Lower lobe of right lung (tissue), 2 donors: ENCODE data around the gene FOXJ1. TPM values are rescaled to one million over a fixed set of nuclear protein-coding genes. Genes with fewer than 3 reads are reported as not detected.

Experiments
- ATAC-seq, 2 donors: fragments of 200-7000 bp; cut with Tn5 transposase; one replicate each; pipeline ENCODE4 v1.9.1; 2020 to 2022; ENCODE audit warnings: mild to moderate bottlenecking in 2 of 2, moderate library complexity in 2 of 2
- DNase-seq: peaks from one replicate; pipeline ENCODE4 v3.0.0-alpha.2; 2020
- H3K27ac ChIP-seq: fragments of 200-600 bp; one replicate; pipeline ENCODE4 v1.8.0; 2022
- H3K27me3 ChIP-seq: fragments of 200-600 bp; one replicate; pipeline ENCODE4 v1.8.0; 2022; ENCODE audit warnings: low read depth
- H3K36me3 ChIP-seq: fragments of 200-600 bp; one replicate; pipeline ENCODE4 v1.8.0; 2022; ENCODE audit warnings: mild to moderate bottlenecking
- H3K4me1 ChIP-seq: fragments of 200-600 bp; one replicate; pipeline ENCODE4 v1.8.0; 2022
- H3K4me3 ChIP-seq: fragments of 200-600 bp; one replicate; pipeline ENCODE4 v1.8.0; 2022; ENCODE audit warnings: mild to moderate bottlenecking
- H3K9me3 ChIP-seq: fragments of 200-600 bp; one replicate; pipeline ENCODE4 v1.8.0; 2022
- CTCF ChIP-seq: fragments of 200-600 bp; IDR thresholded peaks from one replicate; pipeline ENCODE4 v1.8.0; 2022; ENCODE audit warnings: antibody characterized with exemption, mild to moderate bottlenecking
- intact Hi-C: fragments of 100-400 bp; cut with DNase I; formaldehyde crosslinking; loops from one replicate; pipeline ENCODE4 v1.11.0; 2022
- total RNA-seq: library from RNA; stranded (reverse); fragmentation: NEBNext Ultra II Directional; extraction: Animal tissue kit (Norgen Biotek cat#: 25700); gene quantifications from one replicate; pipeline ENCODE4 v1.2.1, GENCODE V29; 2021
- donor health status: DM: no; HTN: yes; CAD: no; lungs with severe emphysema.

Gene FOXJ1
- total RNA-seq, 1 donor from 2014 or later, result 21.5 TPM

DNA sequence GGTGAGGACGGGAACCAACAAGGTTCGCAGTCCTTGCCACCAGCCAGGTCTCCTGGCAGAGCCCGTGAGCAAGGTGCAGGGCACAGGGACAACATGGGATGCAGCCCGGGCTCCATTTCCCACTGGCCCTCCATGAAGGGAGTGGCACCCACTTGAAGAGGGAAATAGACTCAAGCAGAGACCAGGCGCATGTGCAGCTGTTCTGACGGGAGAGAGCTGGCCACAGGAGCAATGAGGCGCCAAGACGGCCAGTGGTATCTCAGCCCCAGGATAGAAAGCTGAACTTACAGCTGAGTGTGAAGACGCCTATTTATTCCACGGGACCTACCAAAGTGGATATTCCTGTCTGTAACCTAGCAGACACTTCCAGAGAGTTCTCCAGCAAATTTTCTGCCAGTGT, 8.2 kb upstream of the FOXJ1 start:
- H3K36me3 ChIP-seq, result no peaks in the 10 kb centered on the region
- no peaks in the 10 kb centered on the region for H3K9me3 ChIP-seq
- no peak overlapping the region for H3K27ac ChIP-seq
- DNase-seq (no peak), ATAC-seq (no peak)
- intact Hi-C loops, result no loop called here
- no peak for TF ChIP-seq CTCF
- H3K4me1 ChIP-seq, result peaks cover 27% of the 10 kb centered on the region
- no peak overlapping the region for H3K4me3 ChIP-seq
- no peaks in the 10 kb centered on the region for H3K27me3 ChIP-seq

- no peaks in the 10 kb centered on the region for H3K27me3 ChIP-seq
- peaks cover 36% of the 10 kb centered on the region for H3K4me1 ChIP-seq
- H3K36me3 ChIP-seq, result no peaks in the 10 kb centered on the region
- no peak overlapping the region for H3K27ac ChIP-seq
- no peaks in the 10 kb centered on the region for H3K9me3 ChIP-seq
- DNase-seq (no peak), ATAC-seq (no peak)
- peak; percentile 2 for TF ChIP-seq CTCF
- intact Hi-C loops, result no loop called here
- no peak overlapping the region for H3K4me3 ChIP-seq
These were observed 6.9 kb upstream of the FOXJ1 start for GRCh38 chr17:76148015-76148326.

GRCh38 chr17:76147211-76148014, 6.4 kb upstream of the FOXJ1 start:
- ATAC-seq (no peak), DNase-seq (no peak)
- no peaks in the 10 kb centered on the region for H3K27me3 ChIP-seq
- peak; percentile 59 for TF ChIP-seq CTCF
- H3K9me3 ChIP-seq, result no peaks in the 10 kb centered on the region
- H3K27ac ChIP-seq, result no peak overlapping the region
- H3K4me3 ChIP-seq, result no peak overlapping the region
- intact Hi-C loops, result no loop called here
- peaks cover 37% of the 10 kb centered on the region for H3K4me1 ChIP-seq
- H3K36me3 ChIP-seq, result no peaks in the 10 kb centered on the region

GRCh38 chr17:76146053-76146851, 5.2 kb upstream of the FOXJ1 start:
- Histone ChIP-seq H3K27ac (peak overlapping the region; percentile 76), H3K4me1 (peaks cover 47% of the 10 kb centered on the region), H3K9me3 (no peaks in the 10 kb centered on the region), H3K4me3 (no peak overlapping the region), H3K27me3 (no peaks in the 10 kb centered on the region), H3K36me3 (no peaks in the 10 kb centered on the region)
- ATAC-seq (no peak), DNase-seq (no peak)
- intact Hi-C loops, result no loop called here
- TF ChIP-seq CTCF, result no peak

DNA sequence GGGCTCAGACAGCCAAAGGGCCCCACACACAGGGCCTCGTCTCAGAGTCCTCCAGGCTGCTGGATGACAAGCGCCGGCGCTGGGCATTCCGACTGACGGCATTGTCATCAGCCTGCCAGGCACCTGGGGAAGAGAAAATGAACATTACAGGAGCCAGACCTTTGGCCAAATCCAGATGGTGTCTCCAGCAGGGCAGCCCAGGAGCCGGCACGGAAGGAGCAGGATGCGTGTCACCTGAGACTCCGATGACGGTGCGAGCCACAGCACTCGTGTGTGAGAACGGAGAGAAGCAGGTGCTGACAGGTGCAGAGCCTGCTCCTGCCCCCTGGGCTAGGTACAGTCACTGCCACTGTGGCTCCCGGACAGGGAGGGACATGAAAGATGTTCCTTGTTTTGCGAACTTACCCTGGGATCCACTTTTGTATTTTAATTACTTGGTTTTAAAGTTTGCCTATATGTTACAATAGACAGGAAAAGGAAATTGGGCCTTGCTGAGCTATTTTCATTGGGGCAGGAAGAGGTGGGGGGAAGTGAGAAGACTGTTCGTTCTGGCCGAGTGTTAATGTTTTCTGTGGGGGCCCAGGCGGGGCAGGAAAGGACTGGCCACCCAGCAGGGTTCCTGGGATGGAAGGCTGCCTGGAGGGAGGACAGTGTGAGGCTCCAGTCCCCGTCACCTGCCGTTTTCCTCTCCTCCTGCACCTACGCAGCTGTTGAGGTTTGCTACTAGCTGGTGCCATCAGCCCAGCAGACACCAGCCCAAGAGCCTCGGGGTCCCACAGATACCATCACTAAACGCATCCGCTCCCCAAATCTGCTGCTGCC, 4.4 kb upstream of the FOXJ1 start:
- intact Hi-C loops, result no loop called here
- TF ChIP-seq CTCF, result no peak
- H3K9me3 ChIP-seq, result no peaks in the 10 kb centered on the region
- peaks cover 1% of the 10 kb centered on the region for H3K27me3 ChIP-seq
- no peak for ATAC-seq
- peak overlapping the region; percentile 76 for H3K27ac ChIP-seq
- H3K36me3 ChIP-seq, result no peaks in the 10 kb centered on the region
- H3K4me3 ChIP-seq, result peak overlapping the region; percentile 7
- no peak for DNase-seq
- peaks cover 55% of the 10 kb centered on the region for H3K4me1 ChIP-seq
